ENCODE data around the gene OSBPL3. TPM values are rescaled to one million over a fixed set of nuclear protein-coding genes. Genes with fewer than 3 reads are reported as not detected.

OSBPL3 gene
- total RNA-seq, 6 experiments from 2014 or later, result 49.7 to 68.8 (median 63.2) TPM

DNA sequence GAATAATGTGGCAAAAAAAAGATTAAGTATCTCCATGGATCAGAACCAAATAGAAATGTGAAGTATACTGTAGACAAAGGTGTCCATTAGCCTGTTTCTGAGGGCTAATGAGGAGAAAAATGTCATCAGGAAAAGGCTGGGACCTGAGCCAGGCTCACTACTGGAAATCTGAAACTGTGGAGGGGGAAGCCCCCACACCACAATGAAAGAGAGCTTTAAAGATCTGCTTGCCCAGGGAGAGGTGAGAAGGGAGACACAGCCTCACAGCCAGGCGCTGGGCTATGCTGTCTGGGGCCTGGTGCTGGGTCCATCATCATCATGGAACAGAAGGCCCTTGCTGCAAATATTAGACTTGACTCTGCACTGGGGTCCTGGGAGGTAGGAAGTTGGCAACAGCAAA lies 90.4 kb downstream of the OSBPL3 start:
- Mint-ChIP-seq H3K27me3 (ENCODE audit: insufficient read depth) (peaks cover 6% of the 10 kb centered on the region; the same call in 1 of the 2 replicates), H3K36me3 (ENCODE audit: low read depth) (peaks cover 40% of the 10 kb centered on the region), H3K9me3 (no peaks in the 10 kb centered on the region), H3K27ac (no peak overlapping the region), H3K4me3 (no peak overlapping the region), H3K4me1 (ENCODE audit: low read depth) (peaks cover 70% of the 10 kb centered on the region)
- DNase-seq, result no peak
- no peak for TF ChIP-seq CTCF (IDR thresholded peaks at IDR 0.05)

DNA sequence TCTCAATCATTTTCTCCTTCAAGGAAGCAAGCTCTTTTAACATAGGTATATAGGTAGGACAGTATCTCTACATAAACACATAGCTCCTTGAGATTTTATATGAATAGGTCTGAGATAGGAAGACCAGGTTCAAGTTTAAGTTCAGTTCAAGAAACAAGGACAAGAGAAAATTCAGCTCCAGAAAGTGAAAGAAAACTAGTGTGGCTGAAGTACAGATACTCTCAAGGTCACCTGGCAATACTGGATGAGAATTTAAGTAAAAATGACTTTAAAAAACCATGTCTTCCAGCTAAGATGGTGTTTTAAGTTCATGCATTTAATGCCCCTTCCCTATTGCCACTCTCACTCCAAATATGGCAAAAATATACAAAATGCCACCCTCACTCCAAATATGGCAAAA lies 91.3 kb downstream of the OSBPL3 start:
- Mint-ChIP-seq H3K27ac (no peak overlapping the region), H3K4me3 (no peak overlapping the region), H3K9me3 (no peaks in the 10 kb centered on the region), H3K27me3 (ENCODE audit: insufficient read depth) (no peaks in the 10 kb centered on the region), H3K36me3 (ENCODE audit: low read depth) (peaks cover 48% of the 10 kb centered on the region), H3K4me1 (ENCODE audit: low read depth) (peaks cover 72% of the 10 kb centered on the region)
- no peak for DNase-seq
- no peak for TF ChIP-seq CTCF (IDR thresholded peaks at IDR 0.05)

DNA sequence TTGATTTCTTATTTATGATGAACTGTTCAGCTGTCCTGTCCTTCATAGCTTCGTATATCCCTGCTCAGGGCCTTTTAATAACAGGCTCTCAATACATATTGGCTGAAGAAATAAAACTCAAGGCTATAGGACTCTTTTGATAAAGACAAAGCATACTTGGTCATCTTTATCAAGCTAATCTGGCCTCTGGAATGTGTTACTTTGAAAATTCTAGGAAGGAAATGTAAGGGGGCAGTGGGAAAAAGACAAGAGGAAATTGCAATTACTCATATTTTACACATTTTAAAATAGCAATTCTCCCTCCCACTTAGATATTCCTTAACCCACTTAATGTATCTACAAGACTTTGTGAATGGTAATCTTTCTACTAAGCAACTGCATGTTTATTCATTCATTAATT lies 94.3 kb downstream of the OSBPL3 start:
- H3K27ac Mint-ChIP-seq, result no peak overlapping the region
- H3K27me3 Mint-ChIP-seq (ENCODE audit: insufficient read depth), result peaks cover 2% of the 10 kb centered on the region
- no peak overlapping the region for H3K4me3 Mint-ChIP-seq
- H3K4me1 Mint-ChIP-seq (ENCODE audit: low read depth), result peaks cover 78% of the 10 kb centered on the region
- no peak for TF ChIP-seq CTCF (IDR thresholded peaks at IDR 0.05)
- no peak for DNase-seq
- peaks cover 57% of the 10 kb centered on the region for H3K36me3 Mint-ChIP-seq (ENCODE audit: low read depth)
- no peaks in the 10 kb centered on the region for H3K9me3 Mint-ChIP-seq

GRCh38 chr7:24885305-24885704 lies 94.7 kb downstream of the OSBPL3 start:
- Mint-ChIP-seq H3K36me3 (ENCODE audit: low read depth) (peaks cover 55% of the 10 kb centered on the region), H3K4me3 (no peak overlapping the region), H3K27me3 (ENCODE audit: insufficient read depth) (peaks cover 2% of the 10 kb centered on the region), H3K9me3 (no peaks in the 10 kb centered on the region), H3K4me1 (ENCODE audit: low read depth) (peaks cover 77% of the 10 kb centered on the region), H3K27ac (no peak overlapping the region)
- no peak for TF ChIP-seq CTCF (IDR thresholded peaks at IDR 0.05)
- DNase-seq, result no peak

DNA sequence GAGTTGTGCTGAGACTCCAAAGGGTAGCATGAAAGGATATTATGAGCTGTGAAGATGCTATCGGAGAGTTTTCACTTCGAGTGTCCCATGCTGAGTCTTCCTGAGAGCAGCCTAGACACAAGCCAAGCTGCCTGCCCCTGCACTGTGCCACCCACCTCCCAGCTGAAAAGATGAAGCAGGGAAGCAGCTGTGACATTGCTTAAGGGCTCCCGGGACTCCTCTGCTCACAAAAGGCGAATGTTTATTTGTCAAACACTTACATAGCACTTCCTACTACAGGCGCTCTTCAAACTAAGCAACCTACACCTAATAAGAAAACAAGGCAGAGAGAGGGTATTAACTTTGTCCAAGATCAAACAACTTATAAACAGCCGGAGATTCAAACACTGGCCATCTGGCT lies 95.6 kb downstream of the OSBPL3 start:
- H3K27ac Mint-ChIP-seq, result peak overlapping the region; percentile 32
- H3K36me3 Mint-ChIP-seq (ENCODE audit: low read depth), result peaks cover 55% of the 10 kb centered on the region
- H3K4me3 Mint-ChIP-seq, result no peak overlapping the region

More for the DNA sequence above, 95.6 kb downstream of the OSBPL3 start:
- H3K27me3 Mint-ChIP-seq (ENCODE audit: insufficient read depth), result peaks cover 2% of the 10 kb centered on the region
- H3K9me3 Mint-ChIP-seq, result no peaks in the 10 kb centered on the region
- no peak for TF ChIP-seq CTCF (IDR thresholded peaks at IDR 0.05)
- H3K4me1 Mint-ChIP-seq (ENCODE audit: low read depth), result peaks cover 78% of the 10 kb centered on the region
- DNase-seq, result no peak
